PFSK-1 (cell line): ENCODE results near the gene CERS6.

Experiments used
- POLR2AphosphoS5 ChIP-seq: IDR thresholded peaks from 2 replicates; pipeline ENCODE4 v1.6.1; 2012; ENCODE audit warnings: low read depth, mild to moderate bottlenecking, control low read depth, low read length, moderate library complexity
- REST ChIP-seq, 2 experiments: IDR thresholded peaks; 2 replicates each; pipeline versions ENCODE4 v1.6.1 to v1.8.0; 2011 to 2012; ENCODE audit warnings: low read depth in 2 of 2, low read length in 2 of 2, control low read depth in 1 of 2, inconsistent platforms in 1 of 2, mild to moderate bottlenecking in 1 of 2, moderate library complexity in 1 of 2; ENCODE audit not compliant: insufficient read depth in 1 of 2

GRCh38 chr2:168814939-168815907, 359.2 kb downstream of the CERS6 start:
- TF ChIP-seq POLR2AphosphoS5: no peak
- no peak for TF ChIP-seq REST (IDR thresholded peaks at IDR 0.05; ENCODE audit: insufficient read depth in 1 of 2, low read depth in 2 of 2, low read length in 2 of 2)
